ENCODE measurements around the gene SAFB.

Gene SAFB

DNA sequence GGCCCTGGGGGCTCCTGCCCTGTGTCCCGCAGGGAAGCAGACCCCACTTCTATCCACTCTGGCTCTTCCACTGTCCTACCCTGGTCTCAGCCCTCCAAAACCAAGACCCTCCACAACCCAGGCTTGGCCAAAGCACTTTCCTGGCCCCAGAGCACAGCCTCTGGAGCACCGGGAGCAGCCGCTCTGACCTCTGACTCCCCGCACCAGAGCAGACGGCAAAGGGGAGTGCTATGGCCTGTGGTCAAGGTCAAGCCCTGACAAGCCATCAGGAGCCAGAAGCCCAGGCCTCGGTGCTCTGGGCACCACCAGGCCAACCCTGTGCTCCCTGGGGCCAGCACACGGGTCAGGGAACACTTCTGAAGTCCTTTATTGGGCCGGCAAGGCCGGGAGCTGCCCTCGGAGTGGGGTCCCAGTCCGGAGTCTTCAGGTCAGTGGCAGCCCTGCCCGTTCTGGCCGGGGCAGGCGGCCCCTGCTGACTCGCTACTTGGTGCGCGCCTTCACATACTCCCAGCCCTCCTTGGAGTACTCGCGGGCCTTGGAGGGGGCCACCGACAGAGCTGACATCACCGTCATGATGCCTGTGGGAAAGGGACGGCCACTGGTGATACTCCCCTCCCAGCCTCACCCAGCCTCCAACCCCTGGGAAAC is 55.3 kb downstream of the SAFB start:
- Histone ChIP-seq H3K4me1 (ENCODE audit: insufficient read depth, low read length, poor library complexity, severe bottlenecking) (no peaks in the 10 kb centered on the region), H3K9ac (ENCODE audit: low read depth, low read length, poor library complexity, severe bottlenecking) (no peak overlapping the region), H3K36me3 (ENCODE audit: insufficient read depth, low read length) (no peaks in the 10 kb centered on the region), H3F3A (ENCODE audit: low read depth) (no peaks in the 10 kb centered on the region), H2AFZ (ENCODE audit: low read length) (no peak overlapping the region), H3K9me3 (ENCODE audit: insufficient read depth, low read depth, low read length) (no peaks in the 10 kb centered on the region), H3K27me3 (ENCODE audit: insufficient read depth, low read length, poor library complexity, severe bottlenecking) (no peaks in the 10 kb centered on the region), H3K79me2 (ENCODE audit: insufficient read depth, low read length) (peaks cover 7% of the 10 kb centered on the region; the same call in 1 of the 2 replicates), H3K4me2 (ENCODE audit: low read depth, low read length, poor library complexity, severe bottlenecking) (no peak overlapping the region), H3K9me2 (replicated peaks; ENCODE audit: low read depth, low read length) (no peaks in the 10 kb centered on the region), H3K4me3 (ENCODE audit: low read length, poor library complexity, severe bottlenecking) (no peak overlapping the region), H4K20me1 (ENCODE audit: insufficient read depth, low read length, poor library complexity, severe bottlenecking) (no peaks in the 10 kb centered on the region)
- no peak for TF ChIP-seq EZH2phosphoT487 (IDR thresholded peaks at IDR 0.05; ENCODE audit: borderline replicate concordance)
- TF ChIP-seq, protein P1, sequence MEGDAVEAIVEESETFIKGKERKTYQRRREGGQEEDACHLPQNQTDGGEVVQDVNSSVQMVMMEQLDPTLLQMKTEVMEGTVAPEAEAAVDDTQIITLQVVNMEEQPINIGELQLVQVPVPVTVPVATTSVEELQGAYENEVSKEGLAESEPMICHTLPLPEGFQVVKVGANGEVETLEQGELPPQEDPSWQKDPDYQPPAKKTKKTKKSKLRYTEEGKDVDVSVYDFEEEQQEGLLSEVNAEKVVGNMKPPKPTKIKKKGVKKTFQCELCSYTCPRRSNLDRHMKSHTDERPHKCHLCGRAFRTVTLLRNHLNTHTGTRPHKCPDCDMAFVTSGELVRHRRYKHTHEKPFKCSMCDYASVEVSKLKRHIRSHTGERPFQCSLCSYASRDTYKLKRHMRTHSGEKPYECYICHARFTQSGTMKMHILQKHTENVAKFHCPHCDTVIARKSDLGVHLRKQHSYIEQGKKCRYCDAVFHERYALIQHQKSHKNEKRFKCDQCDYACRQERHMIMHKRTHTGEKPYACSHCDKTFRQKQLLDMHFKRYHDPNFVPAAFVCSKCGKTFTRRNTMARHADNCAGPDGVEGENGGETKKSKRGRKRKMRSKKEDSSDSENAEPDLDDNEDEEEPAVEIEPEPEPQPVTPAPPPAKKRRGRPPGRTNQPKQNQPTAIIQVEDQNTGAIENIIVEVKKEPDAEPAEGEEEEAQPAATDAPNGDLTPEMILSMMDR (conservative IDR thresholded peaks at IDR 0.05; ENCODE audit: low read length), result no peak

- peak overlapping the region; percentile 100 for H3K4me3 ChIP-seq (ENCODE audit: low read length, poor library complexity, severe bottlenecking)
- H3K9ac ChIP-seq (ENCODE audit: low read depth, low read length, poor library complexity, severe bottlenecking), result peak overlapping the region; percentile 94
- no peak for TF ChIP-seq EZH2phosphoT487 (IDR thresholded peaks at IDR 0.05; ENCODE audit: borderline replicate concordance)
- H3K79me2 ChIP-seq (ENCODE audit: insufficient read depth, low read length), result peaks cover 7% of the 10 kb centered on the region; the same call in 1 of the 2 replicates
- H3K9me3 ChIP-seq (ENCODE audit: insufficient read depth, low read depth, low read length), result no peaks in the 10 kb centered on the region
- H3K4me2 ChIP-seq (ENCODE audit: low read depth, low read length, poor library complexity, severe bottlenecking), result peak overlapping the region; percentile 94
- no peaks in the 10 kb centered on the region for H3K36me3 ChIP-seq (ENCODE audit: insufficient read depth, low read length)
- H2AFZ ChIP-seq (ENCODE audit: low read length), result peak overlapping the region; percentile 97
- no peaks in the 10 kb centered on the region for H3K4me1 ChIP-seq (ENCODE audit: insufficient read depth, low read length, poor library complexity, severe bottlenecking)
- H3F3A ChIP-seq (ENCODE audit: low read depth), result no peaks in the 10 kb centered on the region
- H3K27me3 ChIP-seq (ENCODE audit: insufficient read depth, low read length, poor library complexity, severe bottlenecking), result no peaks in the 10 kb centered on the region
- H4K20me1 ChIP-seq (ENCODE audit: insufficient read depth, low read length, poor library complexity, severe bottlenecking), result no peaks in the 10 kb centered on the region
- H3K9me2 ChIP-seq (replicated peaks; ENCODE audit: low read depth, low read length), result no peaks in the 10 kb centered on the region
These were observed 56.6 kb downstream of the SAFB start for GRCh38 chr19:5679289-5680083.

DNA sequence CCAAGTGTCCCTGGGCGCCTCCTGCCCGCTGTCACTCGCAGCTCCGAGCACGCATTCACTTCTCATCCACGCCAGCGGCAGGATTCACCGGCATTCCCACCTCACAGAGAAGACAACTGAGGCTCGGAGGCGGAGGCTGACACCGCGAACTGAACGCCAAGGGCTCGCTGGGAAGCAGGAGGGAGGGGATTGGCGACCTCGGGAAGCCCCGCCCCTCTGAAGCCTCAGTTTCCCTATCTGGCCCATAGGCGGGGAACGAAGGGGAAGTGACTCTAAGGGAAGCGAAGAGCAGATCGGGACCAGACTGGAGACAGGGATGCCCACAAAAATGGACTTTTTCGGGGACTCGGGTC is 57.2 kb downstream of the SAFB start:
- Histone ChIP-seq H3K9me3 (ENCODE audit: insufficient read depth, low read depth, low read length) (no peaks in the 10 kb centered on the region), H3K27me3 (ENCODE audit: insufficient read depth, low read length, poor library complexity, severe bottlenecking) (no peaks in the 10 kb centered on the region), H2AFZ (ENCODE audit: low read length) (peak overlapping the region; percentile 97), H3K9ac (ENCODE audit: low read depth, low read length, poor library complexity, severe bottlenecking) (peak overlapping the region; percentile 94), H3F3A (ENCODE audit: low read depth) (no peaks in the 10 kb centered on the region), H3K4me3 (ENCODE audit: low read length, poor library complexity, severe bottlenecking) (peak overlapping the region; percentile 100), H3K36me3 (ENCODE audit: insufficient read depth, low read length) (no peaks in the 10 kb centered on the region), H4K20me1 (ENCODE audit: insufficient read depth, low read length, poor library complexity, severe bottlenecking) (no peaks in the 10 kb centered on the region), H3K9me2 (replicated peaks; ENCODE audit: low read depth, low read length) (no peaks in the 10 kb centered on the region), H3K79me2 (ENCODE audit: insufficient read depth, low read length) (peaks cover 7% of the 10 kb centered on the region; the same call in 1 of the 2 replicates), H3K4me1 (ENCODE audit: insufficient read depth, low read length, poor library complexity, severe bottlenecking) (no peaks in the 10 kb centered on the region), H3K4me2 (ENCODE audit: low read depth, low read length, poor library complexity, severe bottlenecking) (peak overlapping the region; percentile 94)
- TF ChIP-seq EZH2phosphoT487 (IDR thresholded peaks at IDR 0.05; ENCODE audit: borderline replicate concordance), result no peak
- TF ChIP-seq, protein P1 (conservative IDR thresholded peaks at IDR 0.05; ENCODE audit: low read length), result no peak

Data from Loucy (cell line).